Body of pancreas (tissue), 4 donors: Measurements from ENCODE around the gene MAS1L. TPM values are rescaled to one million over a fixed set of nuclear protein-coding genes. Genes with fewer than 3 reads are reported as not detected.

Experiments used
- ATAC-seq: fragments of 150-250 bp; one replicate; pipeline ENCODE4 v1.9.1; 2016
- DNase-seq, 4 donors: peaks; one replicate each; pipeline ENCODE4 v3.0.0-alpha.2; 2019
- H3K27ac ChIP-seq, 4 donors: fragments of 200-600 bp; sonication (generic); 1 replicate in 3 of 4; 2 replicates in 1 of 4; pipeline versions ENCODE4 v1.5.1 to v1.6.1; 2016 to 2019; ENCODE audit warnings: mild to moderate bottlenecking in 1 of 4, mixed read lengths in 1 of 4, moderate library complexity in 1 of 4
- H3K27me3 ChIP-seq, 2 donors: fragments of 200-600 bp; sonication (generic); one replicate each; pipeline ENCODE4 v1.6.0; 2016; ENCODE audit warnings: mild to moderate bottlenecking in 1 of 2
- H3K36me3 ChIP-seq, 2 donors: fragments of 200-600 bp; sonication (generic); replicated peaks in 1 of 2; 2 replicates each; pipeline ENCODE4 v1.5.1; 2016; ENCODE audit warnings: low read depth in 2 of 2; ENCODE audit not compliant: insufficient read depth in 1 of 2
- H3K4me1 ChIP-seq: fragments of 200-600 bp; sonication (generic); one replicate; pipeline ENCODE4 v1.6.0; 2016
- H3K4me3 ChIP-seq, 2 donors: fragments of 200-600 bp; sonication (generic); 1 replicate in 1 of 2; 2 replicates in 1 of 2; pipeline ENCODE4 v1.5.1; 2016 to 2019
- H3K9me3 ChIP-seq, 3 donors: fragments of 200-600 bp; sonication (generic); 1 replicate in 2 of 3; 2 replicates in 1 of 3; pipeline ENCODE4 v1.5.1; 2016
- CTCF ChIP-seq, 7 experiments: fragments of 450-650 bp in 4 of 7; fragments of 200-600 bp in 3 of 7; sonication (generic) in 3 of 7; IDR thresholded peaks; one replicate each; pipeline ENCODE4 v1.5.1; 2016 to 2019; ENCODE audit warnings: antibody characterized with exemption in 7 of 7
- POLR2A ChIP-seq, 3 donors: fragments of 450-650 bp; IDR thresholded peaks; one replicate each; pipeline ENCODE4 v1.6.1; 2016; ENCODE audit warnings: antibody characterized with exemption in 3 of 3, mild to moderate bottlenecking in 2 of 3
- WGBS, 2 donors: methylation state at CpG; one replicate each; pipeline ENCODE4 v1.1.5; 2017; 5-methylcytosine and 5-hydroxymethylcytosine counted together
- intact Hi-C: fragments of 100-400 bp; cut with DNase I; formaldehyde crosslinking; loops from one replicate; pipeline ENCODE4 v1.15.1; 2023
- total RNA-seq, 2 donors: library from RNA; depleted of rRNA; stranded (reverse); fragments of >200 nt; gene quantifications; one replicate each; pipeline ENCODE4 v1.1.0, GENCODE V29; 2016

The MAS1L gene
- total RNA-seq, 2 donors from 2014 or later: not detected

GRCh38 chr6:29474996-29475395 lies 12.8 kb downstream of the MAS1L start:
- DNase-seq: no peak

GRCh38 chr6:29466241-29466640 lies 21.5 kb downstream of the MAS1L start:
- no peaks in the 10 kb centered on the region for H3K27me3 ChIP-seq
- WGBS, 2 donors: 44 to 65% methylated on average over 6 of the region's 6 CpGs
- TF ChIP-seq CTCF (IDR thresholded peaks at IDR 0.05) (no peak), POLR2A (IDR thresholded peaks at IDR 0.05) (no peak)
- no peaks in the 10 kb centered on the region for H3K9me3 ChIP-seq
- no peak overlapping the region for H3K4me3 ChIP-seq
- intact Hi-C loops: no loop called here
- ATAC-seq (no peak), DNase-seq (no peak)
- peaks cover 4% of the 10 kb centered on the region for H3K4me1 ChIP-seq
- H3K27ac ChIP-seq: no peak overlapping the region
- no peaks in the 10 kb centered on the region for H3K36me3 ChIP-seq

More at GRCh38 chr6:29474996-29475395, 12.8 kb downstream of the MAS1L start:
- WGBS, 2 donors: 71 to 79% methylated on average over 2 of the region's 2 CpGs
- H3K9me3 ChIP-seq: no peaks in the 10 kb centered on the region
- H3K4me1 ChIP-seq: no peaks in the 10 kb centered on the region
- H3K27ac ChIP-seq: no peak overlapping the region
- intact Hi-C loops: no loop called here
- TF ChIP-seq CTCF (IDR thresholded peaks at IDR 0.05) (no peak), POLR2A (IDR thresholded peaks at IDR 0.05) (no peak)
- no peak for ATAC-seq
- no peaks in the 10 kb centered on the region for H3K27me3 ChIP-seq
- H3K4me3 ChIP-seq: no peak overlapping the region
- H3K36me3 ChIP-seq: no peaks in the 10 kb centered on the region

GRCh38 chr6:29465801-29466200 lies 22.0 kb downstream of the MAS1L start:
- intact Hi-C loops: no loop called here
- no peak overlapping the region for H3K4me3 ChIP-seq
- no peak for TF ChIP-seq POLR2A (IDR thresholded peaks at IDR 0.05)
- TF ChIP-seq CTCF (IDR thresholded peaks at IDR 0.05): no peak
- WGBS, 2 donors: 83 to 88% methylated on average over 2 of the region's 2 CpGs
- H3K4me1 ChIP-seq: peaks cover 7% of the 10 kb centered on the region
- no peak overlapping the region for H3K27ac ChIP-seq
- DNase-seq (no peak), ATAC-seq (no peak)
- H3K36me3 ChIP-seq: no peaks in the 10 kb centered on the region
- no peaks in the 10 kb centered on the region for H3K27me3 ChIP-seq
- no peaks in the 10 kb centered on the region for H3K9me3 ChIP-seq

- TF ChIP-seq CTCF (IDR thresholded peaks at IDR 0.05) (no peak), POLR2A (IDR thresholded peaks at IDR 0.05) (no peak)
- ATAC-seq: no peak
- no peak overlapping the region for H3K27ac ChIP-seq
- no peaks in the 10 kb centered on the region for H3K9me3 ChIP-seq
- 55 to 56% methylated on average over 2 of the region's 2 CpGs for WGBS, 2 donors
- H3K4me3 ChIP-seq: no peak overlapping the region
- peaks cover 7% of the 10 kb centered on the region for H3K4me1 ChIP-seq
- intact Hi-C loops: no loop called here
- H3K36me3 ChIP-seq: no peaks in the 10 kb centered on the region
- no peak for DNase-seq
- H3K27me3 ChIP-seq: no peaks in the 10 kb centered on the region
These were observed 22.5 kb downstream of the MAS1L start for GRCh38 chr6:29465279-29465678.

- H3K27ac ChIP-seq: no peak overlapping the region
- ATAC-seq (no peak), DNase-seq (no peak)
- TF ChIP-seq CTCF (IDR thresholded peaks at IDR 0.05): no peak
- TF ChIP-seq POLR2A (IDR thresholded peaks at IDR 0.05): no peak
- peaks cover 7% of the 10 kb centered on the region for H3K4me1 ChIP-seq
- no peaks in the 10 kb centered on the region for H3K9me3 ChIP-seq
- no peaks in the 10 kb centered on the region for H3K27me3 ChIP-seq
- H3K36me3 ChIP-seq: no peaks in the 10 kb centered on the region
- H3K4me3 ChIP-seq: no peak overlapping the region
- intact Hi-C loops: no loop called here
- WGBS, 2 donors: 88 to 91% methylated on average over 5 to 6 of the region's 6 CpGs
These were observed 25.7 kb downstream of the MAS1L start for GRCh38 chr6:29462022-29462421.
